ENCODE data around the gene SPAG17. TPM values are rescaled to one million over a fixed set of nuclear protein-coding genes. Genes with fewer than 3 reads are reported as not detected.

Gene SPAG17
- total RNA-seq, 1 donor, result 0.09 TPM

DNA sequence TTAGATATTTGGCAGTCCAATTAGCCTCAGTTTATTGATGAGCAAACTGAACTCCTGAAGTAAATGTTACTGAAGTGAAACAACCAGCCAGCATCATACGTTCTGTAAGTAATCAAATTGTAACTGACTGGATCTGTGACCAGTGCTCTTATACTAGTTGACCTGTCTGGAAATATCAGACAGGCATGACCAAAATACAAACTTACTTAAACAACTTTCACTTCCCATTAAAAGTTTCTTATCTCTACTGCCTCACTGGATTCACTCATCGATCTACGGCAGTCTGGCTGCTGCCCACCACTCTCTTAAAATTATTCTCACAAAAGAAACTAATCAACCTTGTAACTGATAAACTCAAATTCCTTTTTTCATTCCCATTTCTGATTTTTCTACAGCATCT is 199.1 kb downstream of the SPAG17 start:
- H3K4me3 ChIP-seq (ENCODE audit: low read depth, low read length), result no peak overlapping the region
- TF ChIP-seq, protein P1, sequence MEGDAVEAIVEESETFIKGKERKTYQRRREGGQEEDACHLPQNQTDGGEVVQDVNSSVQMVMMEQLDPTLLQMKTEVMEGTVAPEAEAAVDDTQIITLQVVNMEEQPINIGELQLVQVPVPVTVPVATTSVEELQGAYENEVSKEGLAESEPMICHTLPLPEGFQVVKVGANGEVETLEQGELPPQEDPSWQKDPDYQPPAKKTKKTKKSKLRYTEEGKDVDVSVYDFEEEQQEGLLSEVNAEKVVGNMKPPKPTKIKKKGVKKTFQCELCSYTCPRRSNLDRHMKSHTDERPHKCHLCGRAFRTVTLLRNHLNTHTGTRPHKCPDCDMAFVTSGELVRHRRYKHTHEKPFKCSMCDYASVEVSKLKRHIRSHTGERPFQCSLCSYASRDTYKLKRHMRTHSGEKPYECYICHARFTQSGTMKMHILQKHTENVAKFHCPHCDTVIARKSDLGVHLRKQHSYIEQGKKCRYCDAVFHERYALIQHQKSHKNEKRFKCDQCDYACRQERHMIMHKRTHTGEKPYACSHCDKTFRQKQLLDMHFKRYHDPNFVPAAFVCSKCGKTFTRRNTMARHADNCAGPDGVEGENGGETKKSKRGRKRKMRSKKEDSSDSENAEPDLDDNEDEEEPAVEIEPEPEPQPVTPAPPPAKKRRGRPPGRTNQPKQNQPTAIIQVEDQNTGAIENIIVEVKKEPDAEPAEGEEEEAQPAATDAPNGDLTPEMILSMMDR (IDR thresholded peaks at IDR 0.05; ENCODE audit: insufficient read depth, low read length), result no peak
- DNase-seq (ENCODE audit: low read depth), result no peak

DNA sequence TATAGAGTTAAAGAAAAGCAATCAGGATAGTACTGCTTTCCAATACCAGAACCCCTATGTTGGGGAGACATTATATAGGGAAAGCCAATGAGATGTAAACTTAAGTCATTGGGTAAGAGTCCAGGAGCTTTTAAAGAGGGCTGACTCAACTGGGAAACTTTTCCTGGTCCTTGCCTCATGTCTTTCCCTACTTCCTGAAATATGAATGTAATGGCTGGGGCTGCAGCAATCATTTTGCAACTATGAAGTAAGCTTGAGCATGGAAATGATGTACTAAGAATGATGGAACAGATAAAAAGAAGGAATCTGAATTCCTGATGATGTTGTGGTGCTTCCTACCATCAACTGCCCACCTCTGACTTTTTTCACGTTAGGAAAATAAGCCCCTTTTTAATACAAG is 199.8 kb downstream of the SPAG17 start:
- no peak for DNase-seq (ENCODE audit: low read depth)
- no peak overlapping the region for H3K4me3 ChIP-seq (ENCODE audit: low read depth, low read length)
- TF ChIP-seq, protein P1 (IDR thresholded peaks at IDR 0.05; ENCODE audit: insufficient read depth, low read length), result no peak

DNA sequence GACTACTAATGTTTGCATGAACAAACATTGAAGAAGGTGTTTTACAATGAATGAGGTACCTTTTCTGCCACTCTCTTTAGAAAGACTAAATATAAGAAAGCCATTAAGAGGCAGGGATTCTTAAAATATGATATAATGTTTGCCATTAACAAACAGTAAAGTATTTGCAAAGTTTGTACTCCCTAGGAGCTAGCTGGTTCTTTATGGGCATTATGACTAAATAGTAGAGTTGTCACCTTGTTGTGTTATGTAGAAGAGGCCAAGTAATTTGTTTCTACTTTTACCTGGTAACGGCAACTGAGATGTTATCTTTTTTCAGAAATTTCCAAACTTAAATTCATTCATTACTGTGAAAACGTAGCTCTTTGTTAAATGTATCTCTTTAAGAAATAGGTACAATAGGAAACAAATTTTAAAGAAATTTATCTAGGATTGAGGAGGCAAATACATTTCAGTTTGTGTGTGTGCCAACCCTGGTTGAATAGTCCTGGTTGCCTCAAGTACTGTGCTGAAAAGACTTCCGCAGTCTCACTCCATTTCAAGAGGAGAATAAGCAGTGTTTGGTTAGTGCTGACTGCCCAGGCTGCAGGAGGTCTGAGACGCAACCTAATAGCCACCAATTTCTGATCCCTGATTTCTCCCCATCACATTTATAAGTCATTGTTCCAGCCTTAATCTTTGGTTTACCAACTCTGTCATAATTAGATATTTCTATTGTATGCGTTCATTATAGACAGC is 203.4 kb downstream of the SPAG17 start:
- TF ChIP-seq, protein P1 (IDR thresholded peaks at IDR 0.05; ENCODE audit: insufficient read depth, low read length), result no peak
- no peak overlapping the region for H3K4me3 ChIP-seq (ENCODE audit: low read depth, low read length)
- no peak for DNase-seq (ENCODE audit: low read depth)

DNA sequence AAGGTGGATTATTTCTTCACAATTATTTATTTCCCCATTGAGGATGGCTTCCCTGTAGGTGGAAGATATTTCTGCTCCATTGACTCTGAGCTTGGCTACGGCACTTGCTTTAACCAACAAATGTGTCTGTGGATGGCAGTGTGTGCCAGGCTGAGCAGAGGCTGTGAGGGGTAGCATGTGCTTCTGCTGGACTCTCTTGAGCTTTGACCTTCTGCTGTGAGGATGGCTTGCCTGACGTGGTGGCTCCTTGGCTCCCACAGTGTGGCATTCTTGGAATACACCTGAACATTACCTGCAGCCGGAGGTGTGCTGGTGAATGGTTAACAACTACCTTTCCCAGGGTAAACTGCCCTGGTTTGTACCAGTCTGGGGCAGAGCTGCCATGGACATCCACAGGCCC is 208.6 kb downstream of the SPAG17 start:
- no peak for DNase-seq (ENCODE audit: low read depth)
- TF ChIP-seq, protein P1 (IDR thresholded peaks at IDR 0.05; ENCODE audit: insufficient read depth, low read length), result no peak
- no peak overlapping the region for H3K4me3 ChIP-seq (ENCODE audit: low read depth, low read length)

DNA sequence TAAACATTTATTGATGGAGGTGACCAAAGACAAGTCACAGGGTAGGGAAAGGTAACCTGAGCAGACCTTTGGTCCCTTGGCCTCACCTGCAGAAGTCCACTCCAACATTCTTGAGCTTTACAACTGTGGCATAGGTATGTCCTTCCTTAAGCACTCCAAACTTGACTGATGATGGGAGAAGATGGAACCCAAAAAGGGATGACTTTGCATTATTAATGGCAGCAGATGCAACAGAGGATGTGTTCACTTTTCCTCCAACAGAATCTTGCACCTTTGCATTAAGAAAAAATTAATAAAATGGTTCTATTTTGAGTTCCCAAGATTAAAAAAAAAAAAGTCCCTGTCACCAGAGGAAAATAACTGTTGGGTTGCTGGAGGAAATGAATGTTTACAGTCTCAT is 213.3 kb downstream of the SPAG17 start:
- H3K4me3 ChIP-seq (ENCODE audit: low read depth, low read length), result no peak overlapping the region
- TF ChIP-seq, protein P1 (IDR thresholded peaks at IDR 0.05; ENCODE audit: insufficient read depth, low read length), result no peak
- DNase-seq (ENCODE audit: low read depth), result no peak

DNA sequence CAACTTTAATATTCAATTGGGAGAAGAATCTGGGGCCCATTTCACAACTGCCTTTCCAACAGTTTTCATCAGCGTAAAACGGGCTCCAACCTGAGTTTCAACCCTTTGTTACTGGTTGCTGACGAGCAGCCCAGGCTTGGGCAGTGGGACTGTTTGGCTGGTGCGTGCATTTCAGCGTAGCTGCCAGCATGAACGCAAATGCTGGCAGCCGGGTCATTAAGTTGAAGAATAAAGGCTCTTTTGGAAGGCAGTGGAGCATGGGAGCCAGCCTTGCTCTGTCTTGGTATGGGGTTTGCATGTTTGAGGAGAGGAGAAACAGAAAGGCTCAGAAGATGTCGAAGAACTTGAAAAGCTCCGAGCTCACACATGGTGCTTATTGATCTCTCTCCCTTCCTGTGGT is 214.8 kb downstream of the SPAG17 start:
- no peak overlapping the region for H3K4me3 ChIP-seq (ENCODE audit: low read depth, low read length)
- TF ChIP-seq, protein P1 (IDR thresholded peaks at IDR 0.05; ENCODE audit: insufficient read depth, low read length), result no peak
- DNase-seq (ENCODE audit: low read depth), result no peak

DNA sequence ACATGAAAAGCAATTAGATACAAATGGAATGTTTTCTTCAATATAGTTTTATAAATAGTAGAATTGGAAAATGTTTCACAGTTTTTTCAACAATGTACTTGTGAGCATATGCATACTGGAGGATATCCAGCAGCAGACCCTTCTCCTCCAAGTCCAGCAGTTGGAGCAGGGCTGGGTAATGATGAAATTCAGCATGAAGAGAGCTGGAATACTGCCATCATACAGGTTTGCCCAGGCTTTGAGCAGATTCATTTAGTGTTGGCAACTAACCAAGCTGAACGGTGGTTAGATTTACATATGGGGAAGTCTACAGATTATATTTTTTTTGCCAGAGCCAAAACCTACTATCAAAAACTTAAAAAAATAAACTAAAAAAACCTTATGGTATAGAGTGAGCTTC is 217.1 kb downstream of the SPAG17 start:
- DNase-seq (ENCODE audit: low read depth), result peak; percentile 59
- TF ChIP-seq, protein P1 (IDR thresholded peaks at IDR 0.05; ENCODE audit: insufficient read depth, low read length), result no peak
- H3K4me3 ChIP-seq (ENCODE audit: low read depth, low read length), result no peak overlapping the region
